ENCODE results near the gene CAPN12.
"Not testable (repeated sequence)": the region's sequence is repeated elsewhere in the genome, so short reads cannot be mapped to it uniquely, and the experiment has no call there.

Gene CAPN12

GRCh38 chr19:38744298-38744681 lies at the start of gene CAPN12:
Gene CAPN12, minus strand, starts transcription at chr19:38744474. Its CDS starts 309 bp downstream, at chr19:38744165.
- DNase-seq (ENCODE audit: low read depth in 2 of 2) = no peak

- no peak for DNase-seq (ENCODE audit: low read depth in 2 of 2)
Measured at GRCh38 chr19:38793671-38794070, 49.4 kb upstream of the CAPN12 start.

- peak in 1 of 2 experiments; percentile 17 for DNase-seq (ENCODE audit: low read depth in 2 of 2)
Measured at GRCh38 chr19:38793177-38793576, 48.9 kb upstream of the CAPN12 start.

- no peak for DNase-seq (ENCODE audit: low read depth in 2 of 2)
Measured at GRCh38 chr19:38792250-38793111, 48.2 kb upstream of the CAPN12 start.

GRCh38 chr19:38791451-38792064 lies 47.3 kb upstream of the CAPN12 start:
- DNase-seq (ENCODE audit: low read depth in 2 of 2) = not testable (repeated sequence)

GRCh38 chr19:38790507-38791403 lies 46.5 kb upstream of the CAPN12 start:
- DNase-seq (ENCODE audit: low read depth in 2 of 2) = not testable (repeated sequence)

GRCh38 chr19:38788478-38789243 lies 44.4 kb upstream of the CAPN12 start, which contains the start of gene LGALS7B:
Gene LGALS7B, plus strand, starts transcription at chr19:38789200. Its CDS starts 27 bp downstream, at chr19:38789227.
- DNase-seq (ENCODE audit: low read depth in 2 of 2) = no peak

- no peak for DNase-seq (ENCODE audit: low read depth in 2 of 2)
Measured at GRCh38 chr19:38786572-38787265, 42.4 kb upstream of the CAPN12 start.

- DNase-seq (ENCODE audit: low read depth in 2 of 2) = not testable (repeated sequence)
Measured at GRCh38 chr19:38786061-38786460, 41.8 kb upstream of the CAPN12 start.

GRCh38 chr19:38785187-38785699 lies 41.0 kb upstream of the CAPN12 start:
- DNase-seq (ENCODE audit: low read depth in 2 of 2) = no peak

GRCh38 chr19:38784224-38784623 lies 40.0 kb upstream of the CAPN12 start:
- no peak for DNase-seq (ENCODE audit: low read depth in 2 of 2)

GRCh38 chr19:38782212-38782611 lies 37.9 kb upstream of the CAPN12 start:
- DNase-seq (ENCODE audit: low read depth in 2 of 2) = not testable (repeated sequence)

GRCh38 chr19:38781058-38781457 lies 36.8 kb upstream of the CAPN12 start:
- DNase-seq (ENCODE audit: low read depth in 2 of 2) = no peak

GRCh38 chr19:38780443-38780842 lies 36.2 kb upstream of the CAPN12 start:
- DNase-seq (ENCODE audit: low read depth in 2 of 2) = no peak

GRCh38 chr19:38778733-38779132 lies 34.5 kb upstream of the CAPN12 start:
- DNase-seq (ENCODE audit: low read depth in 2 of 2) = no peak

- no peak for DNase-seq (ENCODE audit: low read depth in 2 of 2)
Measured at GRCh38 chr19:38774181-38774950, 30.1 kb upstream of the CAPN12 start.

- DNase-seq (ENCODE audit: low read depth in 2 of 2) = no peak
Measured at GRCh38 chr19:38773469-38774177, 29.3 kb upstream of the CAPN12 start, which contains the start of gene LGALS7. Gene LGALS7, minus strand, starts transcription at chr19:38773517. Its CDS starts 25 bp downstream, at chr19:38773492.

GRCh38 chr19:38771569-38771968 lies 27.3 kb upstream of the CAPN12 start:
- not testable (repeated sequence) for DNase-seq (ENCODE audit: low read depth in 2 of 2)

- DNase-seq (ENCODE audit: low read depth in 2 of 2) = not testable (repeated sequence)
Measured at GRCh38 chr19:38770949-38771275, 26.6 kb upstream of the CAPN12 start.
